Measurements from ENCODE around the gene CNTN4.

The CNTN4 gene

DNA sequence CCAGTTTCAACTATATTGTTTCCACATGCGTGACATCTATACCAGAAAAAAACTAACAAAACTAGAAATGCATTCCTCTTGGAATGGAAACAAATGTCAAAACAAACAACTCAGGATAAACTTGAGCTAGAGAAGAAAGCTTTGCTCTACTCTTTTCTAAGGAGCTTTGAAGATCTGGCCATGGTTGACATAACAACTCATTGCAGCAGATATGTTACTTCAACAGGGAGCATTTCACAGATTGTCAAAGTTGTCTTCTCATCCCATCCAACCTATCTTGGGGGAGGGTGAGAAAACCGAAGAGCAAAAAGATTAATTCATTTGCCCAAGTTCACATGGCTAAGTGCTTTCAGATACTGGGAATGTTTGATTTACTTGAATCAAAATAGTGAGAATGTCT lies 484.4 kb downstream of the CNTN4 start:
- WGBS: 79% methylated on average over 2 of the region's 2 CpGs

GRCh38 chr3:2589336-2589969 lies 490.8 kb downstream of the CNTN4 start:
- H3K18ac ChIP-seq (ENCODE audit: low read depth in 1 of 2, low read length in 2 of 2): no peak overlapping the region
- no peak overlapping the region for H3K4me3 ChIP-seq (ENCODE audit: insufficient read depth in 1 of 2, low read depth in 1 of 2, low read length in 2 of 2)
- H3K79me1 ChIP-seq (replicated peaks; ENCODE audit: low read length, poor library complexity, severe bottlenecking): no peaks in the 10 kb centered on the region
- no peak overlapping the region for H3K14ac ChIP-seq (ENCODE audit: low read length in 2 of 2)
- no peak overlapping the region for H3K9ac ChIP-seq (ENCODE audit: low read length)
- H3K23ac ChIP-seq (ENCODE audit: low read length in 2 of 2): no peak overlapping the region
- H3K4me1 ChIP-seq (ENCODE audit: control insufficient read depth, insufficient read depth, low read depth, low read length): no peaks in the 10 kb centered on the region
- no peak overlapping the region for H4K91ac ChIP-seq (ENCODE audit: low read length)
- no peak overlapping the region for H3K4ac ChIP-seq (ENCODE audit: low read depth in 1 of 2, low read length in 2 of 2)
- H3K27ac ChIP-seq (ENCODE audit: low read length, poor library complexity, severe bottlenecking): no peak overlapping the region
- H2BK15ac ChIP-seq (ENCODE audit: low read depth, poor library complexity, severe bottlenecking): no peak overlapping the region
- H3K27me3 ChIP-seq (ENCODE audit: control insufficient read depth in 1 of 2, insufficient read depth in 1 of 2, low read length in 2 of 2): no peaks in the 10 kb centered on the region
- no peak overlapping the region for H3K4me2 ChIP-seq (ENCODE audit: low read length, poor library complexity, severe bottlenecking)
- no peak overlapping the region for H2AFZ ChIP-seq (ENCODE audit: low read depth, low read length)
- no peak overlapping the region for H2BK120ac ChIP-seq (ENCODE audit: low read depth, low read length)
- no peak overlapping the region for H2BK5ac ChIP-seq (ENCODE audit: low read depth, low read length, poor library complexity, severe bottlenecking)
- H3K9me3 ChIP-seq (ENCODE audit: control insufficient read depth, low read length): peaks cover 2% of the 10 kb centered on the region
- H3K36me3 ChIP-seq (ENCODE audit: control insufficient read depth in 1 of 2, insufficient read depth in 2 of 2, low read depth in 1 of 2, low read length in 2 of 2): no peaks in the 10 kb centered on the region
- no peak for DNase-seq
- no peak overlapping the region for H4K8ac ChIP-seq (ENCODE audit: low read length)
- H2AK5ac ChIP-seq (ENCODE audit: low read length, severe bottlenecking): no peak overlapping the region
- no peak overlapping the region for H2BK12ac ChIP-seq (ENCODE audit: low read length in 2 of 2)
- 96% methylated on average over 5 of the region's 6 CpGs for WGBS

More for the DNA sequence above, 484.4 kb downstream of the CNTN4 start:
- no peak overlapping the region for H3K4me2 ChIP-seq (ENCODE audit: low read length, poor library complexity, severe bottlenecking)
- no peaks in the 10 kb centered on the region for H3K36me3 ChIP-seq (ENCODE audit: control insufficient read depth in 1 of 2, insufficient read depth in 2 of 2, low read depth in 1 of 2, low read length in 2 of 2)
- H2AK5ac ChIP-seq (ENCODE audit: low read length, severe bottlenecking): no peak overlapping the region
- H3K23ac ChIP-seq (ENCODE audit: low read length in 2 of 2): no peak overlapping the region
- H3K27me3 ChIP-seq (ENCODE audit: control insufficient read depth in 1 of 2, insufficient read depth in 1 of 2, low read length in 2 of 2): no peaks in the 10 kb centered on the region
- no peak overlapping the region for H3K4ac ChIP-seq (ENCODE audit: low read depth in 1 of 2, low read length in 2 of 2)
- no peak overlapping the region for H4K8ac ChIP-seq (ENCODE audit: low read length)
- no peak overlapping the region for H3K9ac ChIP-seq (ENCODE audit: low read length)
- no peak overlapping the region for H3K4me3 ChIP-seq (ENCODE audit: insufficient read depth in 1 of 2, low read depth in 1 of 2, low read length in 2 of 2)
- H3K27ac ChIP-seq (ENCODE audit: low read length, poor library complexity, severe bottlenecking): no peak overlapping the region
- H3K4me1 ChIP-seq (ENCODE audit: control insufficient read depth, insufficient read depth, low read depth, low read length): no peaks in the 10 kb centered on the region
- no peak overlapping the region for H2BK12ac ChIP-seq (ENCODE audit: low read length in 2 of 2)
- no peak for DNase-seq
- H3K18ac ChIP-seq (ENCODE audit: low read depth in 1 of 2, low read length in 2 of 2): no peak overlapping the region
- no peak overlapping the region for H2BK15ac ChIP-seq (ENCODE audit: low read depth, poor library complexity, severe bottlenecking)
- H3K9me3 ChIP-seq (ENCODE audit: control insufficient read depth, low read length): no peaks in the 10 kb centered on the region
- no peak overlapping the region for H2BK5ac ChIP-seq (ENCODE audit: low read depth, low read length, poor library complexity, severe bottlenecking)
- H3K79me1 ChIP-seq (replicated peaks; ENCODE audit: low read length, poor library complexity, severe bottlenecking): no peaks in the 10 kb centered on the region
- H4K91ac ChIP-seq (ENCODE audit: low read length): no peak overlapping the region
- H2AFZ ChIP-seq (ENCODE audit: low read depth, low read length): no peak overlapping the region
- H2BK120ac ChIP-seq (ENCODE audit: low read depth, low read length): no peak overlapping the region
- no peak overlapping the region for H3K14ac ChIP-seq (ENCODE audit: low read length in 2 of 2)

DNA sequence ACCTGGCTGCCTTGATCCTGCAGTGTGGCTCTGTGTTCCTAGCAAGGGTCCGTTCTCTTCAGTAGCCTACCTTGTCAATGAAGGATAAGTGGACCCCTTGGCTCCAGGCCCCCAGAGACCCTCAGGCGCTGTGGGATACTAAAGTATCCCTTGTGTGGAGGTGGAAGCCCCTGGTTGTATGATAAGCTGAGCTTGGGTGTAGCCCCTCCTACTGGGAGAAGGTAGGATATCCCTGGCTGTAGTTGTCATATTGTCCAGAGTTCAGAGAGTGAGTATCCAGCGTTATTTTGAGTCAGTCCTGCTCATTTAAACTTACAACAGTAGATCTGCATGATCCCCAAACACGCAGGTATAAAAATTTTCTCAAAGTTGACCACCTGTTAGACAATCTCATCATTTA lies 496.8 kb downstream of the CNTN4 start:
- Histone ChIP-seq H3K27me3 (ENCODE audit: control insufficient read depth in 1 of 2, insufficient read depth in 1 of 2, low read length in 2 of 2) (no peaks in the 10 kb centered on the region), H3K9me3 (ENCODE audit: control insufficient read depth, low read length) (no peaks in the 10 kb centered on the region), H3K4me1 (ENCODE audit: control insufficient read depth, insufficient read depth, low read depth, low read length) (no peaks in the 10 kb centered on the region), H3K18ac (ENCODE audit: low read depth in 1 of 2, low read length in 2 of 2) (no peak overlapping the region), H2AK5ac (ENCODE audit: low read length, severe bottlenecking) (no peak overlapping the region), H2BK12ac (ENCODE audit: low read length in 2 of 2) (no peak overlapping the region), H2BK5ac (ENCODE audit: low read depth, low read length, poor library complexity, severe bottlenecking) (no peak overlapping the region), H2BK120ac (ENCODE audit: low read depth, low read length) (no peak overlapping the region), H3K4ac (ENCODE audit: low read depth in 1 of 2, low read length in 2 of 2) (no peak overlapping the region), H2AFZ (ENCODE audit: low read depth, low read length) (no peak overlapping the region), H3K36me3 (ENCODE audit: control insufficient read depth in 1 of 2, insufficient read depth in 2 of 2, low read depth in 1 of 2, low read length in 2 of 2) (no peaks in the 10 kb centered on the region), H4K8ac (ENCODE audit: low read length) (no peak overlapping the region), H3K4me3 (ENCODE audit: insufficient read depth in 1 of 2, low read depth in 1 of 2, low read length in 2 of 2) (no peak overlapping the region), H3K27ac (ENCODE audit: low read length, poor library complexity, severe bottlenecking) (no peak overlapping the region), H3K79me1 (replicated peaks; ENCODE audit: low read length, poor library complexity, severe bottlenecking) (no peaks in the 10 kb centered on the region), H2BK15ac (ENCODE audit: low read depth, poor library complexity, severe bottlenecking) (no peak overlapping the region), H3K9ac (ENCODE audit: low read length) (no peak overlapping the region), H3K23ac (ENCODE audit: low read length in 2 of 2) (no peak overlapping the region), H3K14ac (ENCODE audit: low read length in 2 of 2) (no peak overlapping the region), H3K4me2 (ENCODE audit: low read length, poor library complexity, severe bottlenecking) (no peak overlapping the region), H4K91ac (ENCODE audit: low read length) (no peak overlapping the region)
- DNase-seq: no peak
- 88% methylated on average over 2 of the region's 4 CpGs for WGBS

GRCh38 chr3:2597615-2598014 lies 498.9 kb downstream of the CNTN4 start:
- H3K4me2 ChIP-seq (ENCODE audit: low read length, poor library complexity, severe bottlenecking): no peak overlapping the region
- H2AFZ ChIP-seq (ENCODE audit: low read depth, low read length): no peak overlapping the region
- peaks cover 1% of the 10 kb centered on the region for H3K9me3 ChIP-seq (ENCODE audit: control insufficient read depth, low read length)
- H2BK15ac ChIP-seq (ENCODE audit: low read depth, poor library complexity, severe bottlenecking): no peak overlapping the region
- H3K27ac ChIP-seq (ENCODE audit: low read length, poor library complexity, severe bottlenecking): no peak overlapping the region
- no peak overlapping the region for H2BK120ac ChIP-seq (ENCODE audit: low read depth, low read length)
- WGBS: 92% methylated on average over 2 of the region's 3 CpGs
- no peak overlapping the region for H3K14ac ChIP-seq (ENCODE audit: low read length in 2 of 2)
- H2BK12ac ChIP-seq (ENCODE audit: low read length in 2 of 2): no peak overlapping the region
- no peak overlapping the region for H3K9ac ChIP-seq (ENCODE audit: low read length)
- H3K79me1 ChIP-seq (replicated peaks; ENCODE audit: low read length, poor library complexity, severe bottlenecking): no peaks in the 10 kb centered on the region
- H4K91ac ChIP-seq (ENCODE audit: low read length): no peak overlapping the region
- no peaks in the 10 kb centered on the region for H3K27me3 ChIP-seq (ENCODE audit: control insufficient read depth in 1 of 2, insufficient read depth in 1 of 2, low read length in 2 of 2)
- H3K4ac ChIP-seq (ENCODE audit: low read depth in 1 of 2, low read length in 2 of 2): no peak overlapping the region
- H2AK5ac ChIP-seq (ENCODE audit: low read length, severe bottlenecking): no peak overlapping the region
- no peak for DNase-seq
- H3K18ac ChIP-seq (ENCODE audit: low read depth in 1 of 2, low read length in 2 of 2): no peak overlapping the region
- no peak overlapping the region for H3K23ac ChIP-seq (ENCODE audit: low read length in 2 of 2)
- H3K36me3 ChIP-seq (ENCODE audit: control insufficient read depth in 1 of 2, insufficient read depth in 2 of 2, low read depth in 1 of 2, low read length in 2 of 2): no peaks in the 10 kb centered on the region
- H3K4me3 ChIP-seq (ENCODE audit: insufficient read depth in 1 of 2, low read depth in 1 of 2, low read length in 2 of 2): no peak overlapping the region
- no peaks in the 10 kb centered on the region for H3K4me1 ChIP-seq (ENCODE audit: control insufficient read depth, insufficient read depth, low read depth, low read length)
- H2BK5ac ChIP-seq (ENCODE audit: low read depth, low read length, poor library complexity, severe bottlenecking): no peak overlapping the region
- no peak overlapping the region for H4K8ac ChIP-seq (ENCODE audit: low read length)
